ENCODE data around the gene SLC6A15.

SLC6A15 gene

DNA sequence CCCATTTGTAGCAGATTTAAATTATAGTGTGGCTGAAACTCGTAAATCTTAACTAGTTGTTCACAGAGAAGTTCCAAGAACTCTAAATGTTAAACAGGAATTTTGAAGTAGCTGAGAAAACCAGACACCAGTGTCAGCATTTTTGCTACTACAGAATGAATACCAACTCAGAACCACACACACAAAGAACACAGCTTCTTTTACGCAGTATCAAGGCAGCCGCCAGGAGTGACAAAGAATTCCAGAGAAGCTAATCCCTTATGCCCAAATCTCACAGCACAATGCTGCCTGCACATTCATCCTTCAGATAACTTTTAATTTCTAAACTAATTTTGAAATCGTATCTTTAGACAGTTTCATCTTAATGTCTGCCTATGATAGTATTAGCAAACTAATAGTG is 37.4 kb downstream of the SLC6A15 start:
- no peak for DNase-seq (ENCODE audit: low read depth in 2 of 3, low spot score in 2 of 3)

GRCh38 chr12:84874825-84875139 is 37.8 kb downstream of the SLC6A15 start:
- no peak for DNase-seq (ENCODE audit: low read depth in 2 of 3, low spot score in 2 of 3)

DNA sequence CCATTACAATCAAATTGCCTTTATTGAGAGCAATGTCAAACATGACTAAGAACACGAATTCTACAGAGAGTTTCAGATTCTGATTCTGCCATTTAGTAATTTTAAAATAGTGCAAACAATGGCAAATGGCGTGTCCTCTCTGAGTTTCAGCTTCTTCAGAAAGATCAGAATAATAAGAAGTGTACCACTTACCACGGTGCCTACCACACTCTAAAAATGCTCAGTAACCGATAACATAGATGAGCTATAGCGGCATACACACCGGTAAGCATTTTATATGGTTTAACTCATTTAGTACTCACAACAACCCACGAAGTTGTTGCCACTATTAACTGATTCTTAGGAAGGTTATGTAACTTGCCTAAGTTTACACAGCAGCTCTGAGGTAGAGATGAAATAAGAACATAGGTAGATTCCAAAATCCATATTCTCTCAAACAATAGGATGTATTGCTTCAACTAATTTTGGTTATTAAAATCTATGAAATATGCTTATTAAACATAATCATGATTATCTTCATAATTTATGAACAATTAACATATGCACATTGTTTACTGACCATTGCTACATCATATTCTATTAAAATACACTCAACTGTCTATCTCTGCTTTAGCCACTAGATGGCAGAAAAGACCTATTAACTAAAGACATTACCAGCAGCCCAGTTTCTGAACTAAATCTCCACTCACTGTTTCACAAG is 38.3 kb downstream of the SLC6A15 start:
- no peak for DNase-seq (ENCODE audit: low read depth in 2 of 3, low spot score in 2 of 3)

DNA sequence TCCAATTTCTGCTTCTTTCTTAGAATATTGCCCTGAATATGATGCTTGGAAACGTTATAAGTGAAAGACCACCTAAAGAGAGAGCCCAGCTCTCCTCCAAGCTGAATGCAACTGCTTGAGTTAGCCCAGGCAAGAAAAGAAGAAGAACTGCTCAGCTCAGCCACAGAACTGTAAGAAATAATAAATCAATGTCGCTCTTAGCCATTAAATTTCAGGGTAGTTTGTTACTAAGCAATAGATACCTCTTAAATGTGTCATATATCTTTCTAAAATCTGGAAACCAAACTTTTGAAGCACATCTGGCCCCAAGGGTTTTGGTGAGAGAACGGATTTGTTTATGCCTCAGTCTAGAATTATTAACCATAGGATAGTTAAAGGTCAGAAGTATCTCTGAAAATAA is 50.4 kb downstream of the SLC6A15 start:
- DNase-seq (ENCODE audit: low read depth in 2 of 3, low spot score in 2 of 3): no peak

GRCh38 chr12:84860718-84861117 is 51.9 kb downstream of the SLC6A15 start:
- DNase-seq (ENCODE audit: low read depth in 2 of 3, low spot score in 2 of 3): no peak

GRCh38 chr12:84858796-84859195 is 53.8 kb downstream of the SLC6A15 start:
- DNase-seq (ENCODE audit: low read depth in 2 of 3, low spot score in 2 of 3): no peak

GRCh38 chr12:84857525-84858208 is 54.9 kb downstream of the SLC6A15 start:
- no peak for DNase-seq (ENCODE audit: low read depth in 2 of 3, low spot score in 2 of 3)

DNA sequence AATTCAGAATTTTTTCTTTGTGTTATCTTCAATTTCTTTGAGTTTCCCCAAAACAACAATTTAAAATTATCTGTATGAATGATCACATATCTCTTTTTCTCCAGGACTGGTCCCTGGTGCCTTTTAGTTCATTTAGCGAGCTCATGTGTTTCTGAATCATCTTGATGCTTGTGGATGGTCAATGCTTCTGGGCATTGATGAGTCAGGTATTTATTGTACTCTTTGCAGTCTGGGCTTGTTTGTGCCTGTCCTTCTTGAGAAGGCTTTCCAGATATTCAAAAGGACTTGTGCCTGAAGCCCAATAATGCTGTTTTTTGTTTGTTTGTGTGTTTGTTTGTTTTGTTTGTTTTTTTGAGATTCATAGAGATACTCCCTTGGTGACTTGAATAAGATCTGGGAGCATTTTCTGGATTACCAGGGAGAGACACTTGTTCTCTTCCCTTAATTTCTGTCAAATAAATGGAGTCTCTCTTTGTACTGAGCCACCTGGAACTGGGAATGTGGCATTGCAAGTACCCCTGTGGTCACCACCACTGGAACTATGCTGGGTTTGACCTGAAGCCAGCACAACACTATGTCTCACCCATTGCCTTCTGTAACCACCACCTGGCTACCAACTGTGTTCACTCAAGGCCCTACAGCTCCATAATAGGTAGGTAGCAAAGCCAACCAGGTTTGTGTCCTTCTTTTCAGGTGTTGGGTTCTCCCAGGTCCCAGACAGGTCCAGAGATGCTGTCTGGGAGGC is 56.3 kb downstream of the SLC6A15 start:
- DNase-seq (ENCODE audit: low read depth in 2 of 3, low spot score in 2 of 3): no peak

GRCh38 chr12:84843593-84844144 is 68.9 kb downstream of the SLC6A15 start:
- no peak for DNase-seq (ENCODE audit: low read depth in 2 of 3, low spot score in 2 of 3)

DNA sequence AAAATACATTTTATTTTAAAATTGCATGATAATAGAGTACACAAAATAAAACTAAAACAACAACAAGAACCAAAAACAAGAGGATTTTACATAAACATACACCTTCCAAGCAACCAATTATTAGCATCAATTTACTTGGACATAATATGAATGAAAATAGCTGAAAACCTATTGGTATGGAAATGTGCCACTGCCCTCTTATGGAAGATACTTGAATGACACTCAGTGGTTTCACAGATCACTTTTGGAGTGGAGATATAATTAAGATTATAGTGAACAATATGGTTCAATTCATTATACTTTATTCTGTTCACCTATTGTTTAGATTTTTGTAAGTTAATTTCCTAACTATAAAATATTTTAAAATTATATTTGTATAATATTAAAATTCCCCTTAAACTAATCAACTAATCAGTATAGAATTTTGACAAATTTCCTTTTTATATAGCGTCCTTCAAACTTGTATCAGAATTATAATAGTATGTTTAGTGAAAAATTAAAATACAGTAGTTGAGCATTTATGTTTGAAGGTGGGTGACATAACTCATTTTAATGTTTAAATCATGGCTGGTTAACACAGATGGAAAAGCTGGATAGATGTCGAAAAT is 70.1 kb downstream of the SLC6A15 start:
- no peak for DNase-seq (ENCODE audit: low read depth in 2 of 3, low spot score in 2 of 3)

DNA sequence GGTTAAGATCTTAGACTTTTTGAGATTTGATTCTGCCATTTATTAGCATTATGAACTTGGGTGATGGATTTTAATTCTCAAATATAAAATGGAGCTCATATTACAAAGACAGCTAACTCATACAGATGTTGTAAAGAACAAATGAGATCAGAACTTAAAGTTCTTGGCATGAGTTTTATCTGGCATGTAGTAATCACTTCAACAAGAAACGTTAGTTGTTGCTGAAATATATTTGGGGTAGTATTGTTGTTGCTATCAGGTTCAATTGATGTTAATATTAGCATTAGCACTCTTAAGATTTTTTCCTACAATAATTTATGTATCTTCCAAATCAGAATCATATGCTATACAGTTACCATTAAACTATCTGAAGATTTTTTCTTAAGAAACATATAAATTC is 71.0 kb downstream of the SLC6A15 start:
- DNase-seq (ENCODE audit: low read depth in 2 of 3, low spot score in 2 of 3): no peak

DNA sequence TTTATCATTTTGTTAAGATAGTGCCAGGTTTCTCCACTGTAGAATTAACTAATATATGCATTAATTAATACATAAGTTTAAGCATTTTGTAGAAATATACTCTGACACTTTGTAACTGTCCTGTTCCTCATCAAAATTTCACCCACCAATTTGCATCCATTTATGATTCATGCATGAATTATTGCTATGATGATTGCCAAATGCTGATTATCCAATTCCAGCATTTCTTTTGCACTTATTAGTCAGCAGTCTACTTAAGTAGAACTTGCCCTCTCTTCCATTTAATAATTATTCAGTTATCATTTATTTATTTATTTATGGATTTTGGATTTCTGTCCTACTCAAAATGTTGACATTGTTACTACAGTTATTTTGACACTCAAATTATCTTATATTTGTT is 72.2 kb downstream of the SLC6A15 start:
- no peak for DNase-seq (ENCODE audit: low read depth in 2 of 3, low spot score in 2 of 3)

DNA sequence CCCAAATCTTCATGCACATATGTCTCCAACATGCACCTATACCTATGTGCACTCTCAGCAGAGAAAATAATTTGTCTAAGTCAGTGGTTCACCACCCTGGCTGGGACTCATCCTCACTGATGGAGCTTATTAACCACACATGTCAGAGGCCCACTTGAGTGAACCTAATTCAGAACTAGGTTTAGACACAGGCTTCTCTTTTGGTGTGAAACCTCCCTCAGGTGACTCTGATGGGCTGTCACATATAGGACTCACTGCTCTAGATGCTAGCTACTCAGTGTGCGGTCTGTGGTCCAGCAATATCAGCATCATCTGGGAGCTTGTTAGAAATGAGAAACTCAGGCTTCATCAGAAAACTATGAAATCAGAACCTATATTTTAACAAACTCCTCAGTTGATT is 85.7 kb downstream of the SLC6A15 start:
- DNase-seq (ENCODE audit: low read depth in 2 of 3, low spot score in 2 of 3): no peak

DNA sequence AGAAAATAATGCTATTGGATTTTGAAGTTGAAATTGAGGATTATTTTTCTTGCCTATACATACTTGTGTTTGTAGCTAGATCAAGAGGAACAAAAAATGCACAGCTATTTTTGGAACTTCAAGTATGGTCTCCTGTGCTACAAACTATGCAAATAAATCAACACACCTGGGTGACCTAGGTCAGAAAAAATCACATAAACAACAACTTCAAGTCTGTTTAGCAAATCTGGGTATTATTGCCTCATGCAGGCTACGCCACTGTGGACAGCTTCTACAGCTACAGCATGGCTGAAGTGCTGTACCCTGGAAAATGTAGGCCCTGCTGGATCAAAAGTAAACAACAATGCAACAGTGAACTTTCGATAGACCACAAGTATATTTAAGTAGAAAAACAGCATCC is 87.5 kb downstream of the SLC6A15 start:
- no peak for DNase-seq (ENCODE audit: low read depth in 2 of 3, low spot score in 2 of 3)

- DNase-seq (ENCODE audit: low read depth in 2 of 3, low spot score in 2 of 3): no peak
These were observed 90.1 kb downstream of the SLC6A15 start for GRCh38 chr12:84822525-84822924.

- no peak for DNase-seq (ENCODE audit: low read depth in 2 of 3, low spot score in 2 of 3)
These were observed 95.5 kb downstream of the SLC6A15 start for GRCh38 chr12:84816916-84817695.

DNA sequence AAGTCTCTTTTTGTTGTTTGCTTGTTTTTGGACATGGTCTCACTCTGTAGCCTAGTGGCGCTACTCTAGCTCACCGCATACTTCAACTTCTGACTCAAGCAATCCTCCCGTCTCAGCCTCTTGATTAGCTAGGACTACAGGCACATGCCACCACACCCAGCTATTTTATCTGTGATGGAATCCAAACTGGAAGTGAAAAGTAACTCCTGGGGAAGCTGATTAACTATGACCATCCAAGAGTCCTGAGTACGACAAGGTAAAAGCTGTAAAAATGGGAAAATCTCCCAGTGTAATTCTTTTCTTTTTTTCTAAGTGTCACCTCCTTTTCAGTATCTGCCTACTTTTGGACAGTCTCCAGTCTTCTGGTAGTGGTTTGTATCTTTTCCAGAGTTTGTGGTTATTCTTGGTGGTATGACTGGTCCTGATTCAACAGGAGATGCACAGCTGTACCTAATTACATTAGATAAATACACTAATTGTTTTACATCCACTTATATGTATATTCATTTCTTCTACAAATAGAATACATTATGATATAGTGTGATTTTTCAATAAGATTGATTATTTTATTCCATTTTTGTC is 97.8 kb downstream of the SLC6A15 start:
- DNase-seq (ENCODE audit: low read depth in 2 of 3, low spot score in 2 of 3): no peak

DNA sequence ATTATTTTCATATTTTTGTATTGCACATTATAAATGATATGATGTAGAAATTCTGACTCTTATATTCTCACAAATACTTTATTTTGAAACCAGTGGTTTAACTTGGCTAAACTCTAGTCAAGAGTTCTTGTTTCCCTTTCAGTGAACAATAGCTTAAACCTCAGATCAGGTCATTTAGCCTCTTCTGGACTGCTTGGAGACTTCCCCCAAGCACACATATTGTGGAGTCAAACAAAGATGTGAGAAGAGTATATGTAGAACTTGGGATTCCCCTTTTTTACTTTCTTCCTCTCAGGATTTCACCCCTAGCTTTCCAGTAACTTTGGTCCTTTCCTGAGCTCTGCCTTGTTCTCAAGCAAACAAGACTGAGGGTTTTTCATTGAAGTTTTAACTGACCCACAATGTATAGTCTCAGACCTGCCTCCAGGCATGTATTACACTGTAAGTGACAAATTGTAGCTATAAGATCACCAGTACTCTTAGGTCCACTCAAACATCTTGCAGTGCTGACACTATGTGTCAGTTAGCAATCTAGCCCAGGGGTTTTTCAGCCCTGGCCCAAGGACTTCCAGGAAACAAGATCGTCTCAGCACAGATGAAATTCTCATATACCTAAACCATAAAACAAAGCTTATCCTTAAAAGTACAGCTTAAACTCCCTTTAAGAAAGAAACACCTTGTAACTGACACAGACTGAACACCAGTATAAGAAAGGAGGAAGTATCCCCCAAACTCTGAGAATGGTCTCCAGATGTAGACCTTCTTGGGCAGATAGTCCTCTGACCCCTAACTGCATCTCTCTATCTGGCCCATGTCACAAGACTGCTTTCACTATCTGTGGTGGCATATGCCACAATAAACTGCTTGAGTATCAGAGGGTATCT is 98.6 kb downstream of the SLC6A15 start:
- no peak for DNase-seq (ENCODE audit: low read depth in 2 of 3, low spot score in 2 of 3)

DNA sequence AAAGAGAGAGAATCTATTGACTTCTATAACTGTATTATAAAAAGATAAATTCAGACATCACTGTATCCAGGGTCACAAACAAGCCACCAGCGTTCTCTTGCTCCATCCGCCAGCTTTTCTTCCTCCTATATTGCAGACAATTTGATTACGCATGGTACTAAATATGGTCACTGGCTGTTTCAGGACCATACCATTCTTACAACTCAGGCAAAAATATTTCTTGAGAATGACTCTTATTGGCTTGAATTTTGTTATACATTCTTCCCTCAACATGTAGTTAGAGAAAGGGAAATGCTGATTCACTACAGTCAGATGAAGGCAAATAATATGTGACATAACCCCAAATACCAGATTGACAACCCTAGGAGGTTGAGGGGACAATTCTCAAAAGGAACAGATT is 101.3 kb downstream of the SLC6A15 start:
- no peak for DNase-seq (ENCODE audit: low read depth in 2 of 3, low spot score in 2 of 3)

DNA sequence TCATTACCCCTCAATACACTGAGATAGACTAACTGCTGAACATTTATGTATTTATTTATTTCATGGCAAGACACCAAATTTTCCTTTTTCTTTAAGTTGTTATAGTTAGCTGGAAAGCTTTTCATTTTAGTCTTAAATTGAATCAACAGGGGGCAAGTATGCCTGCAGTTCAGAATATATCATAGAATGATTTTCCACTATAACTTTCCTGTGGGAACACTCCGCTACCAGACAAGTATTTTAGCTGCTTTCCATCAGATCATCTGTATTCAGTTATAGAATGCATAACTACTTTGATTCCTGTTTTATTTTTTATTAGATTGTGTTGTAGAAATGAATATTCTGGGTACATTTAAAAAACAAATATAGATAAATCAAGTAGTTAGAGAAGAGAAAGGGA is 102.0 kb downstream of the SLC6A15 start:
- DNase-seq (ENCODE audit: low read depth in 2 of 3, low spot score in 2 of 3): no peak
